ENCODE data around the gene TAAR5. TPM values are rescaled to one million over a fixed set of nuclear protein-coding genes. Genes with fewer than 3 reads are reported as not detected.

TAAR5 gene
- total and polyA plus RNA-seq, 2 donors (not counting 1 experiment from before 2014, with no cell fraction given) = not detected

DNA sequence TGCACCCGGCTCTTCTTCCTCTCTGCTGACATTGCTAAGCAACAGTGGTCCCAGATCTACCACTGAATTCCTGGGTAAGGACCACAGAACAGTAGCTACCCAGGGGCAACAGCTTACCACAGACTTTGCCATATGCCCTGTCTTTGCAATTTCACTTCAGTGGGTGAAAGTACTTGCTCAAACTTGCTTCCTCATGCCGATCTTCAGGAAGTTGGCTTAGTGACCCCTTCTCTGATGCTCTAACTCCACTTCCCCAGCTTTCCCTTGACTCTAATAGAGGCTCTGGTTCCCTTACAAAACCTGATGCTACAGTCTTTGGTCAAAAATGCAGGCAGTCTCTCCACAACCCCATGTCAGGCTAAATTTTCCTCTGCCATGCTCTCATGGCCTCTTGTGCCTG lies 3.3 kb upstream of the TAAR5 start:
- Histone ChIP-seq H3K9ac (ENCODE audit: insufficient read depth, low read length) (no peak overlapping the region), H3K36me3 (ENCODE audit: control insufficient read depth, insufficient read depth, low read length) (no peaks in the 10 kb centered on the region)
- TF ChIP-seq EZH2 (IDR thresholded peaks at IDR 0.05; ENCODE audit: low read length, missing control alignments) = no peak
- TF ChIP-seq, protein P1, sequence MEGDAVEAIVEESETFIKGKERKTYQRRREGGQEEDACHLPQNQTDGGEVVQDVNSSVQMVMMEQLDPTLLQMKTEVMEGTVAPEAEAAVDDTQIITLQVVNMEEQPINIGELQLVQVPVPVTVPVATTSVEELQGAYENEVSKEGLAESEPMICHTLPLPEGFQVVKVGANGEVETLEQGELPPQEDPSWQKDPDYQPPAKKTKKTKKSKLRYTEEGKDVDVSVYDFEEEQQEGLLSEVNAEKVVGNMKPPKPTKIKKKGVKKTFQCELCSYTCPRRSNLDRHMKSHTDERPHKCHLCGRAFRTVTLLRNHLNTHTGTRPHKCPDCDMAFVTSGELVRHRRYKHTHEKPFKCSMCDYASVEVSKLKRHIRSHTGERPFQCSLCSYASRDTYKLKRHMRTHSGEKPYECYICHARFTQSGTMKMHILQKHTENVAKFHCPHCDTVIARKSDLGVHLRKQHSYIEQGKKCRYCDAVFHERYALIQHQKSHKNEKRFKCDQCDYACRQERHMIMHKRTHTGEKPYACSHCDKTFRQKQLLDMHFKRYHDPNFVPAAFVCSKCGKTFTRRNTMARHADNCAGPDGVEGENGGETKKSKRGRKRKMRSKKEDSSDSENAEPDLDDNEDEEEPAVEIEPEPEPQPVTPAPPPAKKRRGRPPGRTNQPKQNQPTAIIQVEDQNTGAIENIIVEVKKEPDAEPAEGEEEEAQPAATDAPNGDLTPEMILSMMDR (conservative IDR thresholded peaks at IDR 0.05 in 1 of 2, IDR thresholded peaks at IDR 0.05 in 1 of 2; ENCODE audit: low read depth in 1 of 2, low read length in 2 of 2) = no peak

DNA sequence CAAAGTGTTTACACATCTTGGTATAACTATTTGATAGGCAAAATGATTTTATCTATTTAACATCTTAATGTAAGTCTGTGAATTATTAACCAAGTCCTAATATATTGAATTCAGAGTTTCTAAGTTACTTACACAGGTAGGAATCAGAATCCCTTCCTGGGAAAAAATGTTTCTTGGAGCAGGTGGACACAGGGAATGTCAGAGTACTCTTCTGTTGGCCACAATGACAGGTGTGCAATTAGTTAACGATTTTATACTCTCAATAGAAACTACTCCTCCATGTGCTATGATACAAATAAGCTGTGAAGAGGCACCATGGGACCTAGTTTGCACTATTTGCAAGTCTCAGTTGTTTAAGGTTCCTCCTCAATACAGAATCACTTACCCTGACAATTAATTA lies 821 bp upstream of the TAAR5 start:
- H3K9ac ChIP-seq (ENCODE audit: insufficient read depth, low read length) = no peak overlapping the region

More for the DNA sequence above, 3.3 kb upstream of the TAAR5 start:
- H3K9me3 ChIP-seq (ENCODE audit: control insufficient read depth, insufficient read depth, low read depth, low read length) = no peaks in the 10 kb centered on the region
- H3K4me1 ChIP-seq (ENCODE audit: control insufficient read depth, extremely low read depth, insufficient read depth, low read length) = no peaks in the 10 kb centered on the region
- no peak overlapping the region for H3K4me2 ChIP-seq (ENCODE audit: extremely low read depth, insufficient read depth, low read length)
- no peaks in the 10 kb centered on the region for H3K79me2 ChIP-seq (ENCODE audit: control insufficient read depth, insufficient read depth, low read length)
- no peak overlapping the region for H3K4me3 ChIP-seq (replicated peaks in 1 of 4; ENCODE audit: control extremely low read depth in 1 of 4, insufficient read depth in 1 of 4, low read depth in 3 of 4, low read length in 4 of 4)
- peaks cover 9% of the 10 kb centered on the region for H3K27me3 ChIP-seq (ENCODE audit: control insufficient read depth, insufficient read depth, low read length)
- no peaks in the 10 kb centered on the region for H4K20me1 ChIP-seq (ENCODE audit: control insufficient read depth, extremely low read depth, insufficient read depth, low read length)
- no peak overlapping the region for H2AFZ ChIP-seq (ENCODE audit: low read length)
- no peak for DNase-seq (ENCODE audit: low read depth in 2 of 2)
- no peak overlapping the region for H3K27ac ChIP-seq (ENCODE audit: insufficient read depth, low read length)

DNA sequence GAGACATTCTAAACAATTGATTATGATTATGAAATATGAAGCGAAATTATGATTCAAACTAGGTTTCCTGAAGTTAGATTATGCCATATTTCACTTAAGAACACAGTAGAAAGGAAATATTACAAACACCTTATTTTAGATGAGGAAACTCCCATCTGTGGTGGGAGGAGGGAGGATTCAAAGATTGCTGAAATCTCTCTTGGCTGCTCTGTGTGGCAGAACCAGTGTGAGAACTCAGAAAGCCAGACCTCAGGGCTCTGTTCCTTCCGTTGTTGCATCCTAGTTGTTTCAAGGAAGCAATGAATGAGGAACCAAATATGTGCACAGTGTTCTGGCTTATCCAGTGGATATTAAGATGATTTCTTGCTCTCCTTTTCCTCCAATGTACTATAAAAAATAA lies 2.1 kb downstream of the TAAR5 start:
- DNase-seq (ENCODE audit: low read depth in 2 of 2) = no peak
- Histone ChIP-seq H3K79me2 (ENCODE audit: control insufficient read depth, insufficient read depth, low read length) (no peaks in the 10 kb centered on the region), H3K9ac (ENCODE audit: insufficient read depth, low read length) (no peak overlapping the region), H3K36me3 (ENCODE audit: control insufficient read depth, insufficient read depth, low read length) (no peaks in the 10 kb centered on the region), H3K27ac (ENCODE audit: insufficient read depth, low read length) (no peak overlapping the region), H3K27me3 (ENCODE audit: control insufficient read depth, insufficient read depth, low read length) (peaks cover 6% of the 10 kb centered on the region), H3K4me1 (ENCODE audit: control insufficient read depth, extremely low read depth, insufficient read depth, low read length) (no peaks in the 10 kb centered on the region), H3K4me2 (ENCODE audit: extremely low read depth, insufficient read depth, low read length) (no peak overlapping the region), H2AFZ (ENCODE audit: low read length) (no peak overlapping the region), H4K20me1 (ENCODE audit: control insufficient read depth, extremely low read depth, insufficient read depth, low read length) (no peaks in the 10 kb centered on the region), H3K9me3 (ENCODE audit: control insufficient read depth, insufficient read depth, low read depth, low read length) (no peaks in the 10 kb centered on the region), H3K4me3 (replicated peaks in 1 of 4; ENCODE audit: control extremely low read depth in 1 of 4, insufficient read depth in 1 of 4, low read depth in 3 of 4, low read length in 4 of 4) (no peak overlapping the region)
- TF ChIP-seq, protein P1 (conservative IDR thresholded peaks at IDR 0.05 in 1 of 2, IDR thresholded peaks at IDR 0.05 in 1 of 2; ENCODE audit: low read depth in 1 of 2, low read length in 2 of 2) = no peak
- TF ChIP-seq EZH2 (IDR thresholded peaks at IDR 0.05; ENCODE audit: low read length, missing control alignments) = no peak

More for the DNA sequence above, 821 bp upstream of the TAAR5 start:
- H3K36me3 ChIP-seq (ENCODE audit: control insufficient read depth, insufficient read depth, low read length) = no peaks in the 10 kb centered on the region
- H3K4me3 ChIP-seq (replicated peaks in 1 of 4; ENCODE audit: control extremely low read depth in 1 of 4, insufficient read depth in 1 of 4, low read depth in 3 of 4, low read length in 4 of 4) = no peak overlapping the region
- no peaks in the 10 kb centered on the region for H3K9me3 ChIP-seq (ENCODE audit: control insufficient read depth, insufficient read depth, low read depth, low read length)
- H3K4me1 ChIP-seq (ENCODE audit: control insufficient read depth, extremely low read depth, insufficient read depth, low read length) = no peaks in the 10 kb centered on the region
- no peak for TF ChIP-seq EZH2 (IDR thresholded peaks at IDR 0.05; ENCODE audit: low read length, missing control alignments)
- TF ChIP-seq, protein P1 (conservative IDR thresholded peaks at IDR 0.05 in 1 of 2, IDR thresholded peaks at IDR 0.05 in 1 of 2; ENCODE audit: low read depth in 1 of 2, low read length in 2 of 2) = no peak
- no peaks in the 10 kb centered on the region for H4K20me1 ChIP-seq (ENCODE audit: control insufficient read depth, extremely low read depth, insufficient read depth, low read length)
- no peak overlapping the region for H2AFZ ChIP-seq (ENCODE audit: low read length)
- H3K27ac ChIP-seq (ENCODE audit: insufficient read depth, low read length) = no peak overlapping the region
- H3K79me2 ChIP-seq (ENCODE audit: control insufficient read depth, insufficient read depth, low read length) = no peaks in the 10 kb centered on the region
- DNase-seq (ENCODE audit: low read depth in 2 of 2) = no peak
- peaks cover 7% of the 10 kb centered on the region for H3K27me3 ChIP-seq (ENCODE audit: control insufficient read depth, insufficient read depth, low read length)
- H3K4me2 ChIP-seq (ENCODE audit: extremely low read depth, insufficient read depth, low read length) = no peak overlapping the region
